ENCODE measurements around the gene ZNF853. TPM values are rescaled to one million over a fixed set of nuclear protein-coding genes. Genes with fewer than 3 reads are reported as not detected.

ZNF853 gene
- total and polyA plus RNA-seq, 10 of the 15 experiments (the other 5 are each of a cell fraction or from before 2014, with no cell fraction given) = 0.04 to 0.26 (median 0.05) TPM; not detected in 4

DNA sequence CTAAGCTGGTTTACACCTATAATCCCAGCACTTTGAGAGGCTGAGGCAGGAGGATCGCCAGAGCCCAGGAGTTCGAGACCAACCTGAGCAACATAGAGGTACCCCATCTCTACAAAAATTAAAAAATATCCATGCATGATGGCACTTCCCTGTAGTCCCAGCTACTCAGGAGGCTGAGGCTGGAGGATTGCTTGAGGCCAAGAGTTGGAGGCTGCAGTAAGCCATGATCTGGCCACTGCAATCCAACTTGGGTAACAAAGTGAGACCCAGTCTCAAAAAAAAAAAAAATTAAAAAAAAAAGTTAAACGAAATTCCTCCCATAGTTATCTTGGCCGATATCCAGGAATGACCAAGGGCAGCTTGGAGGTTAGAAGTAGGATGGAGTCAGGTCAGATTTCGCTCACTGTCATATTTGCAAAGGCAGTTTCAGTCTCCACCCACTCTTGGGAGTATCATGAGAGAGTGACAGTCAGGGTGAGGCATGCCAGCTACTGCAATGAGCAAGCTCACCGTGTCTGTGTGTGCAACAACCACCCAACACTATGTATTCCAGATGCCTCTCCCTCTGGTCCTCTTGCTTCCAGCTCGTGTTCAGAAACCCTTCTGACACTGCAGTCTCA lies 44.1 kb upstream of the ZNF853 start (continued):
- TF ChIP-seq, protein P1, sequence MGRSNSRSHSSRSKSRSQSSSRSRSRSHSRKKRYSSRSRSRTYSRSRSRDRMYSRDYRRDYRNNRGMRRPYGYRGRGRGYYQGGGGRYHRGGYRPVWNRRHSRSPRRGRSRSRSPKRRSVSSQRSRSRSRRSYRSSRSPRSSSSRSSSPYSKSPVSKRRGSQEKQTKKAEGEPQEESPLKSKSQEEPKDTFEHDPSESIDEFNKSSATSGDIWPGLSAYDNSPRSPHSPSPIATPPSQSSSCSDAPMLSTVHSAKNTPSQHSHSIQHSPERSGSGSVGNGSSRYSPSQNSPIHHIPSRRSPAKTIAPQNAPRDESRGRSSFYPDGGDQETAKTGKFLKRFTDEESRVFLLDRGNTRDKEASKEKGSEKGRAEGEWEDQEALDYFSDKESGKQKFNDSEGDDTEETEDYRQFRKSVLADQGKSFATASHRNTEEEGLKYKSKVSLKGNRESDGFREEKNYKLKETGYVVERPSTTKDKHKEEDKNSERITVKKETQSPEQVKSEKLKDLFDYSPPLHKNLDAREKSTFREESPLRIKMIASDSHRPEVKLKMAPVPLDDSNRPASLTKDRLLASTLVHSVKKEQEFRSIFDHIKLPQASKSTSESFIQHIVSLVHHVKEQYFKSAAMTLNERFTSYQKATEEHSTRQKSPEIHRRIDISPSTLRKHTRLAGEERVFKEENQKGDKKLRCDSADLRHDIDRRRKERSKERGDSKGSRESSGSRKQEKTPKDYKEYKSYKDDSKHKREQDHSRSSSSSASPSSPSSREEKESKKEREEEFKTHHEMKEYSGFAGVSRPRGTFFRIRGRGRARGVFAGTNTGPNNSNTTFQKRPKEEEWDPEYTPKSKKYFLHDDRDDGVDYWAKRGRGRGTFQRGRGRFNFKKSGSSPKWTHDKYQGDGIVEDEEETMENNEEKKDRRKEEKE (IDR thresholded peaks at IDR 0.05) = no peak
- TF ChIP-seq, protein P2, sequence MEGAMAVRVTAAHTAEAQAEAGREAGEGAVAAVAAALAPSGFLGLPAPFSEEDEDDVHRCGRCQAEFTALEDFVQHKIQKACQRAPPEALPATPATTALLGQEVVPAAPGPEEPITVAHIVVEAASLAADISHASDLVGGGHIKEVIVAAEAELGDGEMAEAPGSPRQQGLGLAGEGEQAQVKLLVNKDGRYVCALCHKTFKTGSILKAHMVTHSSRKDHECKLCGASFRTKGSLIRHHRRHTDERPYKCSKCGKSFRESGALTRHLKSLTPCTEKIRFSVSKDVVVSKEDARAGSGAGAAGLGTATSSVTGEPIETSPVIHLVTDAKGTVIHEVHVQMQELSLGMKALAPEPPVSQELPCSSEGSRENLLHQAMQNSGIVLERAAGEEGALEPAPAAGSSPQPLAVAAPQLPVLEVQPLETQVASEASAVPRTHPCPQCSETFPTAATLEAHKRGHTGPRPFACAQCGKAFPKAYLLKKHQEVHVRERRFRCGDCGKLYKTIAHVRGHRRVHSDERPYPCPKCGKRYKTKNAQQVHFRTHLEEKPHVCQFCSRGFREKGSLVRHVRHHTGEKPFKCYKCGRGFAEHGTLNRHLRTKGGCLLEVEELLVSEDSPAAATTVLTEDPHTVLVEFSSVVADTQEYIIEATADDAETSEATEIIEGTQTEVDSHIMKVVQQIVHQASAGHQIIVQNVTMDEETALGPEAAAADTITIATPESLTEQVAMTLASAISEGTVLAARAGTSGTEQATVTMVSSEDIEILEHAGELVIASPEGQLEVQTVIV (IDR thresholded peaks at IDR 0.05; ENCODE audit: borderline replicate concordance, partially characterized antibody) = no peak
- TF ChIP-seq ZNF217 (IDR thresholded peaks at IDR 0.05) (no peak), STAT1 (conservative IDR thresholded peaks at IDR 0.05) (no peak), NFXL1 (IDR thresholded peaks at IDR 0.05; ENCODE audit: borderline replicate concordance) (no peak), MYB (IDR thresholded peaks at IDR 0.05; ENCODE audit: borderline replicate concordance, low read depth, low read length) (no peak), NFYB (IDR thresholded peaks at IDR 0.05; ENCODE audit: insufficient read depth, low read depth, low read length) (no peak), RBBP5 (conservative IDR thresholded peaks at IDR 0.05) (no peak), HDGF (IDR thresholded peaks at IDR 0.05) (no peak)
- TF ChIP-seq, protein P3, sequence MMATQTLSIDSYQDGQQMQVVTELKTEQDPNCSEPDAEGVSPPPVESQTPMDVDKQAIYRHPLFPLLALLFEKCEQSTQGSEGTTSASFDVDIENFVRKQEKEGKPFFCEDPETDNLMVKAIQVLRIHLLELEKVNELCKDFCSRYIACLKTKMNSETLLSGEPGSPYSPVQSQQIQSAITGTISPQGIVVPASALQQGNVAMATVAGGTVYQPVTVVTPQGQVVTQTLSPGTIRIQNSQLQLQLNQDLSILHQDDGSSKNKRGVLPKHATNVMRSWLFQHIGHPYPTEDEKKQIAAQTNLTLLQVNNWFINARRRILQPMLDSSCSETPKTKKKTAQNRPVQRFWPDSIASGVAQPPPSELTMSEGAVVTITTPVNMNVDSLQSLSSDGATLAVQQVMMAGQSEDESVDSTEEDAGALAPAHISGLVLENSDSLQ (IDR thresholded peaks at IDR 0.05) = peak; percentile 40; the same call in 1 of the 2 replicates
- TF ChIP-seq, protein P4, sequence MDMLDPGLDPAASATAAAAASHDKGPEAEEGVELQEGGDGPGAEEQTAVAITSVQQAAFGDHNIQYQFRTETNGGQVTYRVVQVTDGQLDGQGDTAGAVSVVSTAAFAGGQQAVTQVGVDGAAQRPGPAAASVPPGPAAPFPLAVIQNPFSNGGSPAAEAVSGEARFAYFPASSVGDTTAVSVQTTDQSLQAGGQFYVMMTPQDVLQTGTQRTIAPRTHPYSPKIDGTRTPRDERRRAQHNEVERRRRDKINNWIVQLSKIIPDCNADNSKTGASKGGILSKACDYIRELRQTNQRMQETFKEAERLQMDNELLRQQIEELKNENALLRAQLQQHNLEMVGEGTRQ (IDR thresholded peaks at IDR 0.05; ENCODE audit: borderline replicate concordance, low read depth, low read length) = no peak
